HG02981 (cell line): ENCODE measurements around the gene ZC3H12D.

Experiments
- ATAC-seq: cut with Tn5 transposase; IDR thresholded peaks from one replicate; pipeline ENCODE4 v1.9.1; 2021; ENCODE audit warnings: mild to moderate bottlenecking, moderate library complexity; ENCODE audit not compliant: unreplicated experiment

ZC3H12D gene

GRCh38 chr6:149419696-149420404 is 65.0 kb downstream of the ZC3H12D start:
- ATAC-seq, result no peak

- no peak for ATAC-seq
Measured at GRCh38 chr6:149414821-149415220, 70.0 kb downstream of the ZC3H12D start.

GRCh38 chr6:149414009-149414408 is 70.8 kb downstream of the ZC3H12D start:
- no peak for ATAC-seq

GRCh38 chr6:149410557-149410956 is 74.3 kb downstream of the ZC3H12D start:
- no peak for ATAC-seq

GRCh38 chr6:149409617-149410016 is 75.2 kb downstream of the ZC3H12D start:
- ATAC-seq, result no peak

GRCh38 chr6:149405823-149406765 is 78.7 kb downstream of the ZC3H12D start:
- no peak for ATAC-seq

- ATAC-seq, result no peak
Measured at GRCh38 chr6:149403534-149403933, 81.3 kb downstream of the ZC3H12D start.

GRCh38 chr6:149400050-149400449 is 84.8 kb downstream of the ZC3H12D start, which contains the start of gene SUMO4:
TSS of gene SUMO4 (plus strand) at chr6:149400262. CDS start at chr6:149400392, 130 bp downstream.
- ATAC-seq, result no peak

- ATAC-seq, result no peak
Measured at GRCh38 chr6:149397384-149397783, 87.4 kb downstream of the ZC3H12D start.
